SK-N-MC (cell line): ENCODE data around the gene U2AF2.

ENCODE experiments used
- EZH2 ChIP-seq: fragments of 200-600 bp; sonication (generic); IDR thresholded peaks from one replicate; pipeline ENCODE4 v1.6.1; 2017; ENCODE audit warnings: antibody characterized with exemption
- FOXP2 ChIP-seq: optimal IDR thresholded peaks from 2 replicates; pipeline ENCODE3; 2011; ENCODE audit warnings: mild to moderate bottlenecking, moderate library complexity; ENCODE audit not compliant: insufficient read depth; ENCODE audit errors: extremely low read length, control extremely low read depth
- POLR2AphosphoS5 ChIP-seq: IDR thresholded peaks from 2 replicates; pipeline ENCODE4 v1.6.1; 2012; ENCODE audit warnings: mild to moderate bottlenecking, low read depth, low read length, borderline replicate concordance

GRCh38 chr19:55606817-55607216 is 48.0 kb upstream of the U2AF2 start:
- TF ChIP-seq POLR2AphosphoS5 = no peak
- TF ChIP-seq EZH2 = no peak
- no peak for TF ChIP-seq FOXP2
